CD4-positive, alpha-beta T cell treated with Interferon gamma for 1 hour (primary cell): ENCODE measurements around the gene MAP4K5.
A peak's percentile ranks its signal among the peaks of the same experiment; 100 is the strongest.
"Not testable (repeated sequence)": the region's sequence is repeated elsewhere in the genome, so short reads cannot be mapped to it uniquely, and the experiment has no call there.

Source experiments
- DNase-seq: peaks from one replicate; pipeline ENCODE4 v3.0.0-alpha.2; 2020

MAP4K5 gene

GRCh38 chr14:50531595-50532501 is 521 bp downstream of the MAP4K5 start:
- peak; percentile 5 for DNase-seq

DNA sequence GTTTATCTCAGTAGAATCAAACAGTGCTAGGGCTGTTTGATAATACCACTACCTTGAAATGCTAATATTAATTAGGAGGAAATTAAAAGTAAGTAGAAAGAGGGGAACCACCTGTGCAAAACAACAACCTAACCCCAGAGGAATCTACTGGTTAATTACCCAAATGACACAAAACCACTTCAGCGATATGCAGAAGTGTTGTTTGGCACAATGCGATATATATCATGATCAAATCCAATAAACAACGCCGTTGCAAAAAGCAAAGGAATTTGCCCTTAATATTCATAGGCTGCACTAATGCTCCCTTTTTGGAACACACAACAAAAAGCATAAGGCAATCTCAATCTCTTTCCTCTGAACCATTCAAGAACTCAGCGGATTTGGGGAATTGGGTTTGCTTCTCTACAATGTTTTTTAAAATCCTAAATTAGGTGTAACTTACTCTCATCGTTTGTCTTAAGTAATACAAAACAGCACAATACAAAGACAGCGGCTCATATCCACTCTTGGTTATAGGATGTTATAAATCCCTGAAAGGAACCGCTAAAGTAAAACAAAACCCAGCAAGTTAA is 1.5 kb downstream of the MAP4K5 start:
- no peak for DNase-seq

DNA sequence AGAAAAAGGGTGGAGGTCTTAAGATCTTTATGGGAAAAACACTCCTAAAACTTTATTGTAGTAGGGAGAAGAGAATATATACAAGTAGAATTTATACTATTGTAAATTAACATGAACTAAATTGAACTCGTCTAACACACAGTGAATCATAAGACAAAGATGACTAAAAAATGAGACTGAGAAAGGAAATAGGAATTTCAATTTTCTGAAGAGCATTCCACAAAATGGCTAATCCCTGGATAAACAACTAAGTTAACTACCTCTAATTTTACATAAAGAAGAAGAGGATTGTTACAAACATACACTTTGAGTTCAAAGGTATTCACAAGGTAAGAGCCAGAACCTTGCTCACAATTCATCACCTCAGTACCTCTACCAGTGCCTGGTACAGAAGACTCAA is 2.0 kb downstream of the MAP4K5 start:
- no peak for DNase-seq

DNA sequence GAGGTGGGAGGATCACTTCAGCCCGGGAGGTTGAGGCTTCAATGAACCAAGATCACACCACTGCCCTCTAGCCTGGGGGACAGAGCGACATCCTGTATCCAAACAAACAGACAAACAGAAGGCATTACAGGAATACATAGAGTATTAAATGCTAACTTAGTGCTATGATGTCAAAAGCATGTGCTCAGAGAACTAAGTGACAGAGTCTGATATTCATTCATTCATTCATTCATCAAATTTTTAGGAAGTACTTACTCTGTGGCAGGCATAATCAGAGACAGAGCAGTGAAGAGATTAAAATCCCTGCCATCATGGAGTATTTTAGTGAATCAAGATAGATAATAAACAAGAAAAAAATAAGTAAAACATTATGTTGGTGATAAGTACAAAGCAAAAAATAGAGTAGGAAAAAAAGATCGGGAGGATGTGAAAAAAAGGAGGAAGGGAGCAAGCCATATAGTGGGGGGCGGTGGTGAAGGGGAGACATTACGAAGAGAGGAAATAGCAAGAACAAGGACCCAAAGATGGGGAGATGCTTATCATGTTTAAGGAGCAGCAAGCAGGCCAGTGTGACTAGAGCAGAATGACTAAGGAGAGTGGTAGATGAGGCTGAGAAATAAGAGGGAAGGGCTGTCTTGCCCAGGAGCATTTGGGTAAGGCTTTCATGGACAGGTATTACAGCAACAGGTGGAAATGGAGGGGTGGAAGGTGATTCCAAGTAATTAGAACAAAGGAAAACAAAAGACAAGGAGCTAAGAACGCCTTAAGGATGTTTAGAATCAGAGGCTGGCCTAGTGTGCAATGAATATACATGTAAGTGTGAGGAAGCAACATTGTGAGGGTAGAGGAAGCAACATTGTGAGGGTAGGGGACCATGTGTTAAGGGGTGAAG is 2.8 kb downstream of the MAP4K5 start:
- DNase-seq = no peak

DNA sequence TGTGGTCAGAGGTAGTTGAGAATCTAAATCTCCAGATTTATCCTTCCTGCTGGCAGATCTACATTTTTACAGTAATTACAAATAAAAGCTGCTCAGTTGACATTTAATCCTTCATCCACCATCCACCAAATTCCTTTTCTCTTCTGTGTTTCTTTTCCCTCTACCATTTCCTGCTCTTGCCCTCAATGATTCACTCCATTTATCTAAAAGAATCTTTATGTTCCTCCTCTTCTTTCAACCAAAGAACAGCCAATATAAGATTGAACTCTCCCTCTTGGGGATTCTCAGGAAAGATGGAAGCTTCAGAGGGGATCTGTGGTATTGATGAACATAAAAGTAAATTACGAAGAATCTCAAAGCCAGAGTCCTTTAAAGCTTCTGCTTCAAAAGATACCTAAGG is 4.4 kb downstream of the MAP4K5 start:
- DNase-seq = no peak

GRCh38 chr14:50524731-50525515 is 7.4 kb downstream of the MAP4K5 start:
- no peak for DNase-seq

GRCh38 chr14:50524060-50524459 is 8.3 kb downstream of the MAP4K5 start:
- DNase-seq = no peak

DNA sequence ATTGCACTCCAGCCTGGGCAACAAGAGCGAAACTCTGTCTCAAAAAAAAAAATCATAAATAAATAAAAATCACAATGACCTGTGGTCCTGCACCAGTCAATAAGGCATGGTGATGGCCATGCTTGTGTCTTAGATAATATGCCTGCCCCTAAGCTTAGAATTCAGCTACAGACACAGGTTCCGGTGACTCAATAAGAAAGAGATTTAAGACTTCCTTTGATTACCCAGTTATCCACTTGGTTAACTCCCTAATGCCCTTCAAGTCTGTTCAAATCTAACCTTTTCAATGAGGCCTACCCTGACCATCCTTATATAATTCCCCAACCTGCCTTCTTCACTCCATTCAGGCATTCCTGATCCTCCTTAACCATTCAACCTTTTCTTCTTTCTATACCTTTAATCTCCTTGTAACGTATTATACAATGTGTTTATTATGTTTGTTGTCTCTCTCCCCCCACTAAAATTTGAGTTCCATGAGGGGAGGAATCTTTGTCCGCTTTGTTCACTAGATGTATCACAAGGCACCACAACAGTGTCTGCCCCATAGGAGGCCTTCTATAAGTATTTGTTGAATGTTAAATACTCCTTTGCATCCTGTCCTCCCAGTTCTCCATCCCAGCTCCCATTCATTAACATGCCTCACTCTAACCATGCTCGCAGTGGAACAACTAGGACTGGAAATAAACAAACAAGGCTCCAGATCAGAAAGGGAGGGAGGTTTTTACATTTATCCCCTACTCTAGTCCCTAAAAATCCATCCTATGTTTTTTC is 8.9 kb downstream of the MAP4K5 start:
- no peak for DNase-seq

GRCh38 chr14:50521912-50522341 is 10.4 kb downstream of the MAP4K5 start:
- no peak for DNase-seq

DNA sequence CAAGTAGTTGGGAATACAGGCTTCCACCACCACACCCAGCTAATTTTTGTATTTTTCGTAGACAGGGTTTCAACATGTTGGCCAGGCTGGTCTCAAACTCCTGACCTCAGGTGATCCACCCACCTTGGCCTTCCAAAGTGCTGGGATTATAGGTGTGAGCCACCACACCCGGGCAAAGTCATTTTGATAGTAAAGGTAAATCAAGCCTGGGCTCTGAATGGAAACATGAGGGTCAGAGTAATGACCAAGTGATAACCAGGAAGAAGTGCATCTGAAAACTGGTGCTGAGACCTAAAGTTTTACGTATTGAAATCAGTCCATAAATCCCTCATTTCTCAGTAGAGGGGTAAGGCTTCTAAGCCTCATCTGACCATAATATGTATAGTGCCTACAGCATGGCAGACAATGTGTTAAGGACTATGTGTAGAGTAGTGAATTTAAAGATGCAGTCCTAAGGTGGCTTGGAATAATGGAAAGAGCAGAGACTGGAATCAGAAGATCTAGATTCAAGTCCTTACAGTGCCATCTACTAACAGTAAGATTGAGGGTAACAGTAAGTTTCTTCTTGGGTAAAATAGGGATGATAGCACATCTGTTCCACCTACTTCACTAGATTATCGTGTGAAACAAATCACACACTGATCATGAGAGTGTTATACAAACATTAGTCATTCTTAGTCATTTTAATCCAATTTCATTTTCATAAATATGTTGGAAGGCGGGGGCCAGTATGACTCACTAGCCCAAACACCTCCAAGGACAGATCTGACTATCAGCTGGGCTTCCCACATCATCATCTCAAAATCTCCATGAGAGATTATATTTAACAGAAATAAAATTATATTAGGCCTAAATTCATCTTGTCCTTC is 11.2 kb downstream of the MAP4K5 start:
- no peak for DNase-seq

DNA sequence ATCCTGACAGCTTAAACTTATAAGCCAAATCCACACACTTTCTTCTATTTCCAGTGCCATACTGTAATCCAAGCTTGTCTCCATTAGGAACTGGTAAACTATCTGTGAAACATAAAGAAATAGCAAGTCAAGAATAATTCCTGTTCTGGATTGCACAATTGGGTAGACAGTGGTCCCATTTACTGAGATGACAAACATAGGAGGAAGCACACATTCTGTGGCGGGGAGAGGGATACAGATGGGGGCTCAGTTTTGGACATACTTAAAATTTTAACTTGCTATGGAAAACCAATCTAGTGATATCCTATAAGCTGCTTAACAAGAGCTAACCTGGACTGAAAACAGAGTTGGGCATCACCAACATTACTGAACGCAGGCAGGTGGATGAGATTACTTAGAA is 16.3 kb downstream of the MAP4K5 start:
- DNase-seq = no peak

DNA sequence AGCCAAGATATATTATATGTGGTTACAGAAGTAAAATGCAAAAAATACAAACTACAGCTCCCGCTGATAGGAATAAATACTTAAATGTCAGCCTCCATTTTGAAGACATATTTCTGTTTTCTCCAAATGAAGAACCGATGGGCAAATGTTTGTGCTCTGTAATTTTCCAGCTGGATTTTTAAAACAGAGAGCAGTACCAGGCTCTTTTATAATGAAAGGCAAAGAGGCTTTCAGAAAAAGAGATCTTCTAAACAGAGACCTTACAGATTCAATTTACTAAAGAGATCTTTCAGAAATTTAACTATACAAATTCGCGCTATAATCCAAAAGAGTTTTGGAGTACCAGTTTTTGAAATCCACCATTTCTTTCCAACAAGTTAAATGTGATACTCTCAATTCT is 19.9 kb downstream of the MAP4K5 start:
- no peak for DNase-seq

- DNase-seq = no peak
Measured at GRCh38 chr14:50510157-50510556, 22.2 kb downstream of the MAP4K5 start.

GRCh38 chr14:50507078-50507477 is 25.3 kb downstream of the MAP4K5 start:
- DNase-seq = not testable (repeated sequence)

DNA sequence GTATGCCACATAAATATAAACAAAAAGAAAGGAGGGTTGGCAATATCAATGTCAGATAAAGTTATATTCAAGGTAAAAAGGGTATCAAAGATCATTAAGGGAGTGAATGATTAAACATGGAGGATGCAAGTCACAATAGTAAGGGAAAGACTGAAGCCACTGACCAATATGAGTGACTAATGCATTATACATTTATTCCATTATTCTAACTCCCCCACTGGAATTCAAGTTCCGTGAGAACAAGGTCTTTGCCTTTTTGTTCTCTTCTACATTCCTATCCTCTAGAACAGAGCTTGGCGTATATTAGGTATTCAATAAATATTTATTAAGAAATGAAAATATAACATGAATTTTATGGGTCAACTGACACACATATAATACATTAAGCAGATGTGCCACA is 30.7 kb downstream of the MAP4K5 start:
- DNase-seq = no peak

DNA sequence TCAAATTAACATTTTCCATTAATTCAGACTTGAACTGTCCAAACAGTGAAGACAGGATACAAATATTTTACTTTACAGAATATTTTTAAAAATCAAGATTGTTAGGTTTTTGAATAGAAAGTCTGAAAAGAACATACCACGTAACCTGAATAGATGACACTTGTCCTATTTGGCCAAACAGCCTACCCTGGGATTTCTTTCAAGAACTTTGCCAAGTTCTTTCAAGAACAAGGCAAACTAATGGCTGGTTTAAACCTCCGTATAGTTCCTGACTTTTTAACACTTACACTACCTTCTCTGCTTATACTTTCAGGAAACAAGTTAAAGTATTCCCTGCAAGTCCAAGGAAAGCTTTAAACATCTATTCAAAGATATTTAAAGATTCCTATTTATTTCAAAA is 35.0 kb downstream of the MAP4K5 start:
- DNase-seq = no peak

GRCh38 chr14:50489851-50490250 is 42.5 kb downstream of the MAP4K5 start:
- DNase-seq = no peak

- DNase-seq = no peak
Measured at GRCh38 chr14:50488521-50488920, 43.8 kb downstream of the MAP4K5 start.

GRCh38 chr14:50479041-50479440 is 53.3 kb downstream of the MAP4K5 start:
- DNase-seq = no peak

GRCh38 chr14:50477760-50478159 is 54.6 kb downstream of the MAP4K5 start:
- DNase-seq = no peak

GRCh38 chr14:50476134-50476533 is 56.2 kb downstream of the MAP4K5 start:
- DNase-seq = no peak
